GM12892 (cell line): ENCODE data around the gene SPINK9.

Experiments
- POLR2A ChIP-seq: IDR thresholded peaks from 2 replicates; pipeline ENCODE4 v1.6.1; 2011; ENCODE audit warnings: low read depth, low read length, control low read depth
- POLR2AphosphoS5 ChIP-seq: IDR thresholded peaks from 2 replicates; pipeline ENCODE4 v1.6.1; 2011; ENCODE audit warnings: low read depth, low read length, control low read depth
- TAF1 ChIP-seq: IDR thresholded peaks from 2 replicates; pipeline ENCODE4 v1.6.1; 2011; ENCODE audit warnings: low read depth, mild to moderate bottlenecking, control low read depth, low read length, borderline replicate concordance

GRCh38 chr5:148381906-148382305, 46.5 kb downstream of the SPINK9 start:
- no peak for TF ChIP-seq POLR2A
- no peak for TF ChIP-seq TAF1
- no peak for TF ChIP-seq POLR2AphosphoS5
